CD4-positive, alpha-beta T cell treated with Interleukin-17A for 4 hours (primary cell): ENCODE measurements around the gene MYO5A.
"Not testable (repeated sequence)": the region's sequence is repeated elsewhere in the genome, so short reads cannot be mapped to it uniquely, and the experiment has no call there.

ENCODE experiments used
- DNase-seq: peaks from one replicate; pipeline ENCODE4 v3.0.0-alpha.2; 2020; ENCODE audit warnings: mixed read lengths

MYO5A gene

DNA sequence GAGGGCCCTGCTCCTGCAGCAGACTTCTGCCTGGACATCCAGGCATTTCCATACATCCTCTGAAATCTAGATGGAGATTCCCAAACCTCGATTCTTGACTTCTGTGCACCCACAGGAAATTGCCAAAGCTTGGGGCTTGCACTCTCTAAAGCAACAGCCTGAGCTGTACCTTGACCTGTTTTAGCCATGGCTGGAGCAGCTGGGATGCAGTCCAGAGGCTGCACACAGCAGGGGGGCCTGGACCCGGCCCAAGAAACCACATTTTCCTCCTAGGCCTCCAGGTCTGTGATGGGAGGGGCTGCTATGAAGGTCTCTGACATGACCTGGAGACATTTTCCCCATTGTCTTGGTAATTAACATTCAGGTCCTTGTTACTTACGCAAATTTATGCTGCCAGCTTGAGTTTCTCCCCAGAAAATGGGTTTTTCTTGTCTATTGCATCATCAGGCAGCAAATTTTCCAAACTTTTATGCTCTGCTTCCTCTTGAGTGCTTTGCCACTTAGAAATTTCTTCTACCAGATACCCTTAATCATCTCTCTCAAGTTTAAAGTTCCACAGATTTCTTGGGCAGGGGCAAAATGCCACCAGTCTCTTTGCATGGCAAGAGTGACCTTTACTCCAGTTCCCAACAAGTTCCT is 11.8 kb upstream of the MYO5A start:
- no peak for DNase-seq

DNA sequence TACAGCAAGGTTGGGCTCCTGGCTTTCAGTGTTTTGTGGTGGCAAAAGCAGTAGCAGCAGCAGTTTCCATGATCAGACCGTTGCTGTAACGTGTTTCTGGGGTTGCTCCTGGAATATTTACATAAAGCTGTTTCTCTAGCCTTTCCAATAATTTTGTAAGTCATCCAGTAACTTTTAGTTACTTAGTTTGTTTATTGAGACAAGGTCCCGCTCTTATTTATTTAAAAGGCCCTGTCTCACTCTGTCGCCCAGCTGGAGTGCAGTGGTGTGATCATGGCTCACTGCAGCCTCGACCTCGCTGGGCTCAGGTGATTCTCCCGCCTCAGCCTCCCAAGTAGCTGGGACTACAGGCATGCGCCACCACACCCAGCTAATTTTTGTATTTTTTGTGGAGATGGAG is 8.8 kb upstream of the MYO5A start:
- no peak for DNase-seq

DNA sequence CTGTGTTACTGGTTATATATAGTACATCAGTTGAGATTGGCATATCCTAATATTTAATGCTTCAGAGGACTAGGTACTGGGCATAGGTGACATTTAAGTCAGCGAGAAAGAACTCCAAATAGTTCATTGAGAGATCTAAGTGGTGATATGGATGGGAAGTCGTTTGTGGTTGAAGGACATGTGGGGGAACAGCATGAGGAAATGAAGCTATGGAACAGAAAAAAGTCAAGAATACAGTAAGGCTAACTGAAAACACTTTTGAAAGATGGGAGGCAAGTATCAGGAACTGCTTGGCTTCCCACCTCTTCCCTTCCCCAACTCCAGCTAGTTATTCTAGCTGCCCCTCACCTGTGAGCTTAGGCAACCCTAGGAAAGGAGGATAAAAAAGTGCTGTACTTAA is 3.7 kb upstream of the MYO5A start:
- no peak for DNase-seq

DNA sequence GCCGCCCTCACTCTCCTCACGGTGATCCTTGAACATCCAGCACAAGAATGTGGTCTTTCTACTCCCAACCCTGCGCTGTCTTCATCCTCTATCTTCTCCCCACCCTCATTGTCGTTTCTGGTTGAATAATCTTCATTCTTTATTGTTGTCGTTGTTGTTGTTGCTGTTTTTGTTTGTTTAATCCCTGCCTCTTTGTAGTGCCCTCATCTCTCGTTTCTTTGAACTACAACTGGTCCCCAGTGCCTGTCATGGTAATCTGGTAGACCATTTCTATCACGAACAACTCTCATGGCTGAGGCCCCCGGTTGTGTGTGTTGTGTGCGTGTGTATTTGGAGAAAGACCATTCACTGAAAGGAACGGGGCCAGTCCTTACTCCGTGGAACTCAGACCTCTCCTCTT is 1.3 kb upstream of the MYO5A start:
- no peak for DNase-seq

DNA sequence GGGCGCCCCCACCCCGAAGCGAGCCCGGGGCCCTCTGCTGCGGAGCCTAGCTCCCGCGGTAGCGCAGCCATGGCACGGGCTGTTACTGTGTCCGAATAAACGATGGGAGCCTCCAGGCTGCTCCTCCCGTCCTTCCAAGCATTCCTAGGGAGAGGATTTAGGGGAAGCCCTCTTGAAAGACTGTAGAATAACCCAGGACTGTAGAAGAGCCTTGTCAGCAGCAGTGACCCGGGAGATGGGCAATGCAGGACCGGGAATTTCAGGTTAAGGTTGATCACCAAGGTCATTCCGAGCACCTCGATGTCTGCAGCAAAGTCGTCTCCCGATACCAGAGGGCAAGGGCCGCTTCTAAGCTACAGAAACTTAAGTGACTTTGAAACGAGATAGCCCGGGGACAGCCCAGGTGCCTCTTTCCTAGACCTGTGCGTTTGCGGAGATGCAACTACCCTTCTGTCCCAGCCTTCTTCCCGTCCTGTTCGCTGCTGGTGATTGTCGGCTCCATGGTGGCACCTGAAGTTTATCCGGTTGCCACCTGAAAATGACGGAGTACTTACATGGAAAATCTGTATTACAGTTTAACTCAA is 753 bp upstream of the MYO5A start:
- DNase-seq, result peak; percentile 34

DNA sequence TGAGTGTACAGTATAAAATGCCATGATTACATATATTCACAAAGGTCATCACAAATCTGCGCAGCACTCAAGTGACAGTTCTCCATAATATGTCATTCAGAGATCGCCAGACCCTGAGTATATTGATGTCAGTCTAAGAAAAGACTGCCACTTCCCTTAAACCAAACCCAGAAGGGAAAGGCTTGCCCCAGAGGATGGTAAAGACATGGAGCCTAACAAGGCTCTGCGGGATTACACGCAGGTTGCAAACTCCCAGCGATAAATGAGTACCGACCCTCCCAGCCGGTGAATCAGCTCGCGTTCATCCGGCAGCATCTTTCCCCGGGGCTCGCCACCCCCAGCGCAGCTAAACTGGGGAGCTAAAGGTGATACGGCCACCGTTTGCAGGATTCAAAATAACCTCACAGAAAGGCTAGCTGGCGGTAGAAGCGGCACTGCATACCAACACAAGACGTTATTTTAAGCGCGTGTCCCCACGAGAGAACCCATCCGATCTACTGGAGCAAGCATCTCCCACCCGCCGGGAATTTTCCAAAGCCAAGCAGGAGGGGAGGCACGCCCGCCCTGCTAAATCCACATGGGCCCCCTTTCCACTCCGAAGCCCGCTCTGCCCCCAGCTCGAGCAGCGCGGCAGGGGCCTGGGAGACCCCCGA is 643 bp downstream of the MYO5A start:
- peak; percentile 68 for DNase-seq

DNA sequence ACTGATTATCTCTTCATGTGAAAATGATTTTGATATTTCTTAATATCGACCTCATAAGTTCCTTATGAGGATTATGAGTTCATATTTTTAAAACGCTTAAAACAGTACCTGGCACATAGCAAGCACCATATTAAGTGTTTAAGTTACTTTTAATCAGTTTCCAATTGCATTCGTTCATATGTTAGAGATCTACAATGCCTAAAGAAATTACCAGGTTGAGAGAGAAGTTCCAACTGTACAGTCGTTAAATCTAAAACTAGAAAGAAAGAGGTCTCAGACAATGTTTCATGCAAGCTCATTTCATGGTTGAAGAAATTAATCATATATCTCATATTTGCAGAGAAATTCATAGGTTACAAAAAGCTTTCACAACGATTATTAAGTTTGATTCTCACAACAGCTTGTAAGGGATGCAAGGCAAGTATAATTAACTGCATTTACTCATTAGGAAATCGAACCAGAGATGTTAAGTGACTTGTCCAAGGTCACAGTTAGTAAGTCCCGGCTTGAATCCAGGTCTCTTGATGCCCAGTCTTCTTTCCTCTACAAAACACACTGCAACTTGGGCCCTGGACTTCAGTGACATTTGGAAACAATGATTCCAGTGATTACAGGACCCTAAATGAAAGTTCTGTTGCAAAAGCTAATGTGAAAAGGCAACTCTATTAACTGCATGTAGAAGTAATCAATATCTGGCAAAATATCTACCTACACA is 1.3 kb downstream of the MYO5A start:
- no peak for DNase-seq

DNA sequence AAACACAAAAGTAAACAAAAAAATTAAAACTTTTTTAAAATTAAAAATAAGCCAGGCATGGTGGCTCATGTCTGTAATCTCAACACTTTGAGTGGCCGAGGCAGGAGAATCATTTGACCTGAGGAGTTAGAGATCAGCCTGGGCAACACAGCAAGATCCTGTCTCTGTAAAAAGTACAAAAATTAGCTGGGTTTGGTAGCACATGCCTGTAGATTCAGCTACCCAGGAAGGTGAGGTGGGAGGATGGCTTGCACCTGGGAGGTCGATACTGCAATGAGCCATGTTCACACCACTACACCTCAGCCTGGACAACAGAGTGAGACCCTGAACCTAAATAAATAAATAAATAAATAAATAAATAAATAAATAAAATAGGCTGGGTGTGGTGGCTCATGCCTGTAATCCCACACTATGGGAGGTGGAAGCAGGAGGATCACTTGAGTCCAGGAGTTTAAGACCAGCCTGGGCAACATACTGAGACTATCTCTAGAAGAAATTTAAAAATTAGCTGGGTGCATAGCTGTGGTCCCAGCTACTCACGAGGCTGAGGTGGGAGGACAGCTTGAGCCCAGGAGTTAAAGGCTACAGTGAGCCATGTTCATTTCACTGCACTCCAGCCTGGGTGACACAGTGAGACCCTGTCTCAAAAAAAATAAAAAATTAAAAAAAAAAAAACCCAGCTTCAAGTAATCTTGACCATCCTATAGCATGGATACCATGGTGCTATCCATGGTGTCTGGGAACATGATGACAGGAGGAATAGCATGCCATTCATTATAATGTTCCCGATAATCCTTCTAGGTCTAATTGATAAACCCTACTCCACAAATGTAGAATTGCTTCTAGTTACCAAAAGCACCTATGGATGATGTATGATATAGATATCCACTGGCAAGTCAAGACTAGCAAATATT is 4.2 kb downstream of the MYO5A start:
- no peak for DNase-seq

DNA sequence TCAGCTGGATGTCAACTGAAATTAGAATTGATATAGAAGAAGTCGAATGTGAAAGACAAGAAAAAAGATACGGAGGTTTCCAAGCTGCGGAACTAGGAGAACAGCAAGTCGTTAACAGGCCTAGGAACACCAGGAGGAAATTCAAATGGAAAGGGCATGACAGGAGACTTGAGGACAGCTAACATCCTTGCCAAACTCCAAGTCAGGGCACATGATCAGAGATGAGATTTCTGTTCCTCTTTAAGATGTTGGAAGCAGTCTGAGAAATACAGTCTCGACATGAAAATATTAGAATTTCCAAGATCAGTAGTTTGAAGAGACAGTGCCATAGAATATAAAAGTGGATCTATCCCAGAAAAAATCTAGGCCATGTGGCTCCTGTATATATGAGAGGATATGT is 5.0 kb downstream of the MYO5A start:
- DNase-seq, result no peak

DNA sequence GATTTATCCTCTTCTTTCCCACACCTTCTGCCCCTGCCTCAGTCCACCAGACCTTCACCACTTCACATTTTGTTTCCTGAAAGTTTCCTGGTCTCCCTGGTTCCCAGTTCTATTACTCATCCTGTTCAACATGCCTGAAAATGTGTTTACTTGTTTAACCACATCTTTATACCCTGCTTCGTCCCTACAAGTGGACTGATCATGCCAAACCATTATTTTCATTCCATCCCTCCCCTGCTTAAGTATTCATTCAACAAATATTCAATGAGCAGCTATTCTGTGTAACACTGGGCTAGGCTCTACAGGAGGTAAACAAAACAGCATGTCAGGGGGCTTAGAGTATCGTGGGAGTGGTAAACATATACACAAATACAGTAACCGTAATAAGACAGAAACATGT is 5.5 kb downstream of the MYO5A start:
- DNase-seq, result no peak

DNA sequence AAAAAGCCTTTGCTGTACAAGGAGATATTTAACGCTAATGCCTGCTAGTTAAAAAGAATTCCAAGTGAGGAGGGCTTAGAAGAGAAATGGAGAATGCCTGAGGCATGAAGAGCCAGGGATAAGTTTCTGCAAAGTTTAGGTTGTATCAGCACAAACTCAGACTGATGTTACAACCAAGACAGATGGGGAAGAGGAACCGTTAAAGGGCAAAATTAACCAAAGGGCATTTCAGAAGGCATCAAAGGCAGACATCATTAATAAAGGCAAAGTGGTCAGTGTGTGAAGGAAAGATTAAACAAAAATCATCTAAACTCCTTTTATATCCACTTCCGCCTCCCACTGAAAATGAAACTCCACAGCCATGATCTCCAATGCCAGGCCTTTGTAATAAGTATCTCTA is 7.0 kb downstream of the MYO5A start:
- DNase-seq, result no peak

DNA sequence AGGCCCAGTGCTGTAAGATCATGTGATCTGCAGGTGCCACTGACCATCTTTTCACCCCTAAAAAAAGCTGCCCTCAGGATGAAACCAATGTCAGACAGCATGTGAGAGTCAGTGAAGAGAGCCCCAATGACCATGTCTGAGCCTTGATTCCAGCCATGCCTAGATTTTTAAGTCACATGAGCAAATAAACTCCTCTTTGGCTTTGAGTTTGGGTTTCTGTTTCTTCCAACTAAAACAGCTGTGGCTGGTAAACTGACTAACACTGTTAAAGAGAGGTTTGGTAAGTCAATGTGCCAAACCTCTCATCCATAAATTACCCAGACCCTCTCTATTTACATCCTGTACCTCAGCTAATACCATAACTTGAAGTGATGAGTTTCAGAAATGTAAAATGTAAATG is 8.3 kb downstream of the MYO5A start:
- no peak for DNase-seq

DNA sequence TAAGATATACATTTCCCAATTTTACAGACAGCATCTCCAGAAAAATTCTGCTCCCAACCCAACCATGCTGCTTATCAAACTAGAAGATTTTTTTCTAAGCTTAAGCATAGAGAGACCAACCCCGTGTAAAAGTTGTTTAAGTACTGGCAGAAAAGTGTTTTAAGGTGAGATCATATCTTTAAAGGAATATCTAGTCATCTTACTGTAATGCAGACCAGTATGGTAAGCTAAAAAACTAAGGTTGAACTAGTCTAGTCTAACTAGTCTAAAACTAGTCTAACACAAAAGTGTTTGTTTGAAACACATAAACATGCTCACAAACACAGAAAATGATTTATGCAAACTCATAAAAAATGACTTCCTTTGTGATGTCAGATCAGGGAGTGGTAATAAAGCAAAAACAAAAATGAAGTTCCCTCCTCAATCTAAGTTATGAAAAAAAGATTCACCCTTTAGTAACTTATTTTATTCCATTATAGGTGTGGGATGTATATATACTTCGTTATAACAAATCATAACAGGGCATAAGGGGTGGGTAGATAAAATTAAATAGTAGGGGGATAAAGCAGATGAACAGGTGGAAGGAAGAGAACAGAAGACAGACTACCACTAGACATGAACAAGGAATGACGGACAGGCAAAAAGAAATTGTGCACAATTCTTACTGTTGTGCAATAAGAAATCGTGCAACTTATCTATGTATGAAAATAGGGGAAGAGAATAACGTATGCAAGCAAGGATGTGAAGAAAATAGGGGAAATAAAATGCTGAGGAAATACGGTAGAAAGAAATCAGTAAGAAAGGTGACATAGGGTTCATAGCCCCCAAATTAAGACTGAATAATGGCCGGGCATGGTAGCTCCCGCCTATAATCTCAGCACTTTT is 10.0 kb downstream of the MYO5A start:
- no peak for DNase-seq

DNA sequence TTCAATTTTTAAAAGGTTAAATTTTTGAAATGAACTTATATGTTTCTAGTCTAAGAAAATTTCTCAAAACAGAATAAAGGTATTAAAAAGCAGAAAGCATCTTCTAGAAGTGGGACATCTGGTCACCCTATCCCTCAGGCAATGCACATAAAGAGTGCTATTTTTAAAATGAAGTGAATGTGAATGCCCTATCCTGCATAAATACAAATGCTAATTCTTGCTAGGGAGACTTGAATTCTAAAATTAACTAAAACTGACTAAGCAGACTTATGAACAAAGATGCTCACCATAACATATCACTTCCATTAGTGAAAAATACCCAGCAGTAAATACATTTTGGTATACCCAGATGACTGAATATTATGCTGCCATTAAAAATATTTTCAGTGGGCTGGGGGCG is 11.7 kb downstream of the MYO5A start:
- no peak for DNase-seq

DNA sequence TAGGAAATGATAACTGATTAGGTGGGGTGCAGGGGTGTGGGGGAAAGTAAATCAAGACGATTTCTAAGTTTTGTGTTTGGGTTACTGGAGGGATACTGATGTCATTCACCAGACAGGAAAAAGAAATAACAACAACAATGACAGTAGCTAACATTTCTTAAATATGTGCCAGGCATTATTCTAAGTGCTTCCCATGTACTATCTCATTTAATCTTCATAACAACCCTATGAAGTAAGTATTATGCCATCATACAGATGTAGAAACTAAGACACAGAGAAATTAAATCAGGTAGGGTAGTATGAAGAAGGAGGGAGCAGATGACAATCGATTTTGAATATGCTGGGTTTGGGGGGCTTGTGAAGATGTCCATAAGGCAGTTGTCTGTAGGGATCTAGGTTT is 13.3 kb downstream of the MYO5A start:
- DNase-seq, result no peak

DNA sequence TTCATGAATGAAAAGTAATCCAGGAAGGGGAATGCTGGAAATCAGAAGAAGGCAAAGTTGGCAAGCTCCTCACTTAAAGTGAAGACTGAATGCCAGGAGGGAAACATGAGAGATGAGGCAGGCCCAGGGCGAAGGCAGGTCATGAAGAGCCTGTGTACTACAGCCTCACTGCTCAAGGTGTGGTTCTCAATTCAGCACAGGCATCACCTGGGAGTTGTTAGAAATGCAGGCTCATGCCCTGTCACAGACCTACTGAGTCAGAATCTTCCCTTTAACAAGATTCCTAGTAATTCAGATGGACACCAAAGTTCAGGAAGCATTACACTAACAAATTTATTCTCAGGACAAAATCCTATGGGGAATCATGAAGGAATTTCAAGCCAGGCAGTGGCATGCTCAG is 14.2 kb downstream of the MYO5A start:
- no peak for DNase-seq

DNA sequence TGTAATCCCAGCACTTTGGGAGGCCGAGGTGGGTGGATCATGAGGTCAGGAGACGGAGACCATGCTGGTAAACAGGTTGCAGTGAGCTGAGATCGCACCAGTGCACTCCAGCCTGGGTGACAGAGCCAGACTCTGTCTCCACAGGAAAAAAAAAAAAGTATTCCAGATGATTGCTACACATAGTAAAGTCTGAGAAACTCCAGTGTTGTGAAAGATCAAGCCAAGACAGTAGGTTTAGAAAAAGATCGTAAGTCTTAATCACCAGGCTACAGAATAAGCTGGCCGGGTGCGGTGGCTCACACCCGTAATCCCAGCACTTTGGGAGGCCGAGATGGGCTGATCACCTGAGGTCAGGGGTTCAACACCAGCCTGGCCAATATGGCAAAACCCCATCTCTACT is 15.8 kb downstream of the MYO5A start:
- not testable (repeated sequence) for DNase-seq

DNA sequence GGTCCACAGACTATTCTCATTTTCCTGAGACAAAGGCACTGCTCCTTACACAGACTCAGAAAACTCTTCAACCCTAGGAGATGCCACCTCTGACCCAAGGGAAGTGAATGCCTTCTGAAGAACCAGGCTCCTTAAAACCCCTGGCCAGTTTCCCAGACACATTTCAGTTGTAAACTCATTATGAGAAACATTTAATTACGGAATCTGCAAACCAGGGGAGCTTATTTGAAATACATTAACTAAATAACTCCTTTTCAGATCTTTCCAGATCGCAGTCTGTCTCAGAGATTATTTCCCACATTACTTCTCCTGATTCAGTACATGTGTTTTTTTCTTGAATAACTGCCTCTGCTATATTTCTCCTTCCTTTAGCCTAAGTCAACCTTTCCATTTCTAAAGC is 17.6 kb downstream of the MYO5A start:
- no peak for DNase-seq

DNA sequence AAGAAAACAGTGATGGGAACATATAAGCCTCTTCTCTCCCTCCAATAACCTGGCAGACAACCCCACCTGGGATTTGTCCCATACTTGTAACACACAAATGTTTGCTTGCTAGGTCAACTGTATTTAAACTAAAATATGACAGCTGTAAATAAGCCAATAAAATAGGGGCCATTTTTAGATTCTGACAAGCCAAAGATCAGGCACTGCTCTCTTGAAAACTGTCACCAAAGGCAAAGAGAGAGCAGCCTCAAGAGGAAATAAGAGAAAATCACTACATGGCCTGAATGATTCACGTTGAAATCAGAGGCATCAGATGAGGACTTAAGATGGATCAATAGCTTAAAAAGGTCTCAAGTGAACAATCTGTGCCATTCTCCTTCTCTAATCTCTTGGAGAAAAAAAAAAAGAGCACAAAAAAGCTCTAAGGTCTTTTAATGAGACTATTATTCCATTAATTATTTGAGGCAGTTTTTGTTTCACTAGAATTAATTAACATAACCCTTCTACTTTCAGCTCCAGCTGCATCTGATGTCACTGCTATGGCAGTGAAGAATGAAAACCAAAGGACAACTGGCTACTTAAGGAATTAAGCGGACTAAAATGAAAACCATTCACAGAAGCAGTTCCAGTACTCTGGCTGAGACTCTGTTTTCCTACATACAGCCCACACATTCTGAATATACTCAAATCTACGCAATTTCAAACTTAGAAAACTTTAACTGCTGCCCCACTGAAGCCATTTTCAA is 19.0 kb downstream of the MYO5A start:
- DNase-seq, result no peak

DNA sequence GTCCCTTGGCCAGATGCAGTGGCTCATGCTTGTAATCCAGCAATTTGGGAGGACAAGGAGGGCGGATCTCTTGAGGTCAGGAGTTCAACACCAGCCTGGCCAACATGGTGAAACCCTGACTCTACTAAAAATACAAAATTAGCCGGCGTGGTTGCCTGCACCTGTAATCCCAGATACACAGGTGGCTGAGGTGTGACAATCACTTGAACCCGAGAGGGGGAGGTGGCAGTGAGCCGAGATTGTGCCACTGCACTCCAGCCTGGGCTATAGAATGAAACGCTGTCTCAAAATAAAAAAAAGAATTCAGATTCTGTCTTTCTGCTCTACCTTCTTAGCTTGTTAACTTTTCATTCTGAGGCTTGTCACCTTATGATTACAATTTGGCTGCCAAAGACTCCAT is 22.1 kb downstream of the MYO5A start:
- no peak for DNase-seq

DNA sequence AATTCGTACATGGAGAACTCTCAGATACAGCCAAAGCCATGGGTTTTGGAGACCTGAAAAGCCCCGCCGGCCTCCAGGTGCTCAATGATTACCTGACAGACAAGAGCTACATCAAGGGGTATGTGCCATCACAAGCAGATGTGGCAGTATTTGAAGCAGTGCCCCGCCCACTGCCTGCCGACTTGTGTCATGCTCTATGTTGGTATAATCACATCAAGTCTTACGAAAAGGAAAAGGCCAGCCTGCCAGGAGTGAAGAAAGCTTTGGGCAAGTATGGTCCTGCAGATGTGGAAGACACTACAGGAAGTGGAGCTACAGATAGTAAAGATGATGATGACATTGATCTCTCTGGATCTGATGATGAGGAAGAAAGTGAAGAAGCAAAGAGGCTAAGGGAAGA is 23.5 kb downstream of the MYO5A start:
- peak; percentile 33 for DNase-seq
